Measurements from ENCODE around the gene F2R. TPM values are rescaled to one million over a fixed set of nuclear protein-coding genes. Genes with fewer than 3 reads are reported as not detected.
A peak's percentile ranks its signal among the peaks of the same experiment; 100 is the strongest.

The F2R gene
- total and polyA plus RNA-seq, 2 of the 4 experiments (the other 2 are of a cell fraction) = 85.7 to 147 TPM

GRCh38 chr5:76694317-76694716 lies 21.6 kb upstream of the F2R start:
- ATAC-seq (ENCODE audit: low read depth) = no peak

More at GRCh38 chr5:76694317-76694716, 21.6 kb upstream of the F2R start:
- WGBS, 2 experiments (ENCODE audit: extremely low coverage in 2 of 2, insufficient read length in 1 of 2) = no CpG with 5 or more reads among the region's 2 CpGs
- in situ Hi-C loops (cut with MboI; ENCODE audit: low sequenced_read_pairs) (no loop called here), dilution Hi-C loops (cut with HindIII; ENCODE audit: low sequenced_read_pairs, unreplicated experiment) (no loop called here), intact Hi-C loops (cut with micrococcal nuclease) (no loop called here)
- Histone ChIP-seq H2BK120ac (ENCODE audit: low read depth, low read length) (peak overlapping the region; percentile 18; the same call in 1 of the 2 replicates), H3K9ac (ENCODE audit: low read depth, low read length) (no peak overlapping the region), H3K9me3 (ENCODE audit: control insufficient read depth, insufficient read depth, low read length) (no peaks in the 10 kb centered on the region), H3K14ac (replicated peaks; ENCODE audit: low read depth, low read length) (no peak overlapping the region), H2AK5ac (ENCODE audit: low read depth, low read length) (no peak overlapping the region), H3K36me3 (ENCODE audit: control insufficient read depth, insufficient read depth, low read length) (no peaks in the 10 kb centered on the region), H3K4me2 (ENCODE audit: low read depth, low read length) (no peak overlapping the region), H4K5ac (ENCODE audit: low read depth, low read length) (no peak overlapping the region), H2BK5ac (ENCODE audit: low read depth, low read length, poor library complexity, severe bottlenecking) (no peak overlapping the region), H3K4ac (ENCODE audit: low read depth, low read length) (no peak overlapping the region), H3K27ac (ENCODE audit: insufficient read depth, low read length) (no peak overlapping the region), H3K18ac (ENCODE audit: low read depth, low read length) (no peak overlapping the region), H3K4me3 (ENCODE audit: insufficient read depth, low read depth, low read length) (no peak overlapping the region), H4K91ac (ENCODE audit: insufficient read depth, low read depth, low read length) (no peak overlapping the region), H3K56ac (ENCODE audit: extremely low read depth, insufficient read depth, low read length) (no peak overlapping the region), H2AFZ (replicated peaks; ENCODE audit: low read length, poor library complexity) (no peak overlapping the region), H4K20me1 (ENCODE audit: insufficient read depth, low read length) (no peaks in the 10 kb centered on the region), H2BK15ac (ENCODE audit: low read depth, low read length) (no peak overlapping the region), H3K23ac (ENCODE audit: low read depth, low read length) (no peak overlapping the region), H3K9me1 (ENCODE audit: insufficient read depth, low read length) (peaks cover 8% of the 10 kb centered on the region; the same call in 1 of the 2 replicates), H3K4me1 (ENCODE audit: control insufficient read depth, insufficient read depth, low read length) (peaks cover 22% of the 10 kb centered on the region), H2BK20ac (ENCODE audit: low read depth, low read length) (peak overlapping the region; percentile 37; the same call in 1 of the 2 replicates), H2AK9ac (replicated peaks; ENCODE audit: low read depth, low read length, poor library complexity) (no peak overlapping the region), H4K8ac (ENCODE audit: low read depth in 2 of 2, low read length in 2 of 2) (no peak overlapping the region), H3K27me3 (ENCODE audit: control insufficient read depth, insufficient read depth, low read length) (no peaks in the 10 kb centered on the region), H3K79me1 (ENCODE audit: low read depth in 1 of 2, low read length in 2 of 2) (peaks cover 0 to 4% of the 10 kb centered on the region in 2 experiments; a peak in 2 of 4 replicates)
- no peak for TF ChIP-seq CEBPB (IDR thresholded peaks at IDR 0.05; ENCODE audit: low read depth, low read length)
- no peak for TF ChIP-seq MXI1 (IDR thresholded peaks at IDR 0.05; ENCODE audit: borderline replicate concordance, low read depth, low read length)
- TF ChIP-seq POLR2A (IDR thresholded peaks at IDR 0.05; ENCODE audit: low read depth, low read length) = no peak
- TF ChIP-seq RFX5 (IDR thresholded peaks at IDR 0.05; ENCODE audit: low read depth, low read length) = no peak
- TF ChIP-seq FOS (IDR thresholded peaks at IDR 0.05; ENCODE audit: low read depth, low read length) = no peak
- no peak for TF ChIP-seq BHLHE40 (IDR thresholded peaks at IDR 0.05; ENCODE audit: low read depth, low read length)
- no peak for TF ChIP-seq NFE2L2 (IDR thresholded peaks at IDR 0.05; ENCODE audit: low read depth, low read length)
- ChIA-PET POLR2A (ENCODE audit: unreplicated experiment) (no interaction called here), CTCF (no interaction called here)
- no peak for DNase-seq
- no TSS peak for BruUV-seq (replicated peaks)

Measured in IMR-90 (cell line).